Measurements from ENCODE around the gene COL9A1. TPM values are rescaled to one million over a fixed set of nuclear protein-coding genes. Genes with fewer than 3 reads are reported as not detected.

The COL9A1 gene
- total and polyA plus RNA-seq, 2 of the 8 experiments (the other 6 are each of a cell fraction or from before 2014, with no cell fraction given), result 7.9 to 18.1 TPM

GRCh38 chr6:70304616-70305015, 1.7 kb upstream of the COL9A1 start:
- Histone ChIP-seq H4K91ac (replicated peaks; ENCODE audit: insufficient read length, low read length) (no peak overlapping the region), H4K8ac (ENCODE audit: extremely low read depth, insufficient read depth, low read length) (no peak overlapping the region), H3K23me2 (ENCODE audit: low read depth, low read length) (no peaks in the 10 kb centered on the region), H4K5ac (ENCODE audit: insufficient read length, low read depth, low read length) (no peak overlapping the region), H3K14ac (ENCODE audit: insufficient read length) (no peak overlapping the region), H3K27ac (ENCODE audit: low read depth, low read length) (no peak overlapping the region), H4K20me1 (replicated peaks in 1 of 2; ENCODE audit: control insufficient read depth in 1 of 2, insufficient read depth in 2 of 2, low read length in 2 of 2) (no peaks in the 10 kb centered on the region), H3K4me3 (ENCODE audit: extremely low read depth in 1 of 4, insufficient read depth in 2 of 4, low read depth in 3 of 4, low read length in 4 of 4) (no peak overlapping the region), H3K4me1 (replicated peaks in 1 of 4; ENCODE audit: control insufficient read depth in 3 of 4, insufficient read depth in 4 of 4, low read length in 3 of 4) (peaks cover 0 to 4% (median 2%) of the 10 kb centered on the region in 4 experiments; a peak in 1 of 7 replicates), H3K23ac (ENCODE audit: insufficient read length) (no peak overlapping the region), H2AFZ (ENCODE audit: low read length) (no peak overlapping the region), H3K79me1 (ENCODE audit: low read depth, low read length) (no peaks in the 10 kb centered on the region), H3K4me2 (ENCODE audit: insufficient read depth in 1 of 2, low read depth in 2 of 2, low read length in 2 of 2) (no peak overlapping the region; a peak in 1 of 4 replicates), H3K9ac (replicated peaks in 1 of 4; ENCODE audit: extremely low read depth in 1 of 4, low read depth in 3 of 4, low read length in 3 of 4) (no peak overlapping the region), H3K56ac (replicated peaks; ENCODE audit: insufficient read length, low read depth, low read length) (no peak overlapping the region), H3K27me3 (replicated peaks in 1 of 4; ENCODE audit: control insufficient read depth in 3 of 4, extremely low read depth in 1 of 4, insufficient read depth in 3 of 4, low read length in 3 of 4) (no peaks in the 10 kb centered on the region), H3K4ac (replicated peaks; ENCODE audit: insufficient read length, low read depth, low read length) (no peak overlapping the region), H3K79me2 (ENCODE audit: control insufficient read depth in 1 of 2, insufficient read depth in 2 of 2, low read length in 2 of 2) (no peaks in the 10 kb centered on the region), H2BK15ac (ENCODE audit: low read length) (no peak overlapping the region), H3K9me3 (ENCODE audit: insufficient read depth in 2 of 2, low read depth in 1 of 2, low read length in 1 of 2) (no peaks in the 10 kb centered on the region), H2BK12ac (ENCODE audit: low read depth, low read length) (no peak overlapping the region), H2BK20ac (ENCODE audit: low read length) (no peak overlapping the region), H3K18ac (ENCODE audit: extremely low read depth, low read length) (no peak overlapping the region), H2AK5ac (ENCODE audit: low read depth, low read length) (no peak overlapping the region), H2BK120ac (replicated peaks; ENCODE audit: low read depth, low read length) (no peak overlapping the region), H2BK5ac (ENCODE audit: low read depth, low read length) (no peak overlapping the region), H3K36me3 (ENCODE audit: control insufficient read depth in 2 of 4, insufficient read depth in 4 of 4, low read length in 3 of 4) (no peaks in the 10 kb centered on the region)
- ChIA-PET POLR2A (ENCODE audit: partially characterized antibody) (no interaction called here), CTCF (ENCODE audit: partially characterized antibody) (interaction anchor here (0.8 to 5.6 kb wide), 9 partner anchors 9 to 85 kb away, joined by 3 to 59 read pairs (median 4); no protein-coding TSS in a partner anchor)
- DNase-seq (ENCODE audit: low read depth in 1 of 2, low spot score in 2 of 2) (no peak), FAIRE-seq (no peak)
- 77% methylated on average over 1 of the region's 1 CpG; no CpG with 5 or more reads in 1 of the 2 experiments for WGBS, 2 experiments (ENCODE audit: extremely low coverage in 1 of 2, insufficient coverage in 1 of 2, insufficient read length in 1 of 2, insufficient replicate concordance in 2 of 2, low coverage in 1 of 2, low lambda C conversion rate in 2 of 2, missing lambda C conversion rate in 1 of 2)
- no peak for TF ChIP-seq HDAC2 (IDR thresholded peaks at IDR 0.05; ENCODE audit: borderline replicate concordance in 1 of 2, low read depth in 2 of 2, low read length in 2 of 2)
- TF ChIP-seq RFX5 (IDR thresholded peaks at IDR 0.05; ENCODE audit: borderline replicate concordance, low read depth, low read length), result no peak
- no peak for TF ChIP-seq SIN3A (conservative IDR thresholded peaks at IDR 0.05 in 1 of 2, IDR thresholded peaks at IDR 0.05 in 1 of 2; ENCODE audit: low read depth in 1 of 2, low read length in 2 of 2)
- TF ChIP-seq TCF12 (IDR thresholded peaks at IDR 0.05; ENCODE audit: low read depth, low read length), result no peak
- no peak for TF ChIP-seq POLR2A (IDR thresholded peaks at IDR 0.05; ENCODE audit: control extremely low read depth in 1 of 2, low read depth in 2 of 2, low read length in 2 of 2)
- no peak for TF ChIP-seq CBX5 (IDR thresholded peaks at IDR 0.05; ENCODE audit: low read depth, low read length)
- no peak for TF ChIP-seq YY1 (IDR thresholded peaks at IDR 0.05; ENCODE audit: low read depth, low read length)
- no peak for TF ChIP-seq BRCA1 (IDR thresholded peaks at IDR 0.05; ENCODE audit: low read depth, low read length)
- no peak for TF ChIP-seq CHD2 (IDR thresholded peaks at IDR 0.05; ENCODE audit: low read length)
- no peak for TF ChIP-seq EGR1 (IDR thresholded peaks at IDR 0.05; ENCODE audit: borderline replicate concordance, low read depth, low read length)
- no peak for TF ChIP-seq EP300 (IDR thresholded peaks at IDR 0.05; ENCODE audit: borderline replicate concordance in 1 of 2, low read depth in 2 of 2, low read length in 2 of 2)
- TF ChIP-seq GABPA (IDR thresholded peaks at IDR 0.05; ENCODE audit: borderline replicate concordance, insufficient read depth, low read length), result no peak
- no peak for TF ChIP-seq ATF2 (IDR thresholded peaks at IDR 0.05; ENCODE audit: low read length)
